ENCODE results near the gene PDGFD. TPM values are rescaled to one million over a fixed set of nuclear protein-coding genes. Genes with fewer than 3 reads are reported as not detected.

Gene PDGFD
- total RNA-seq, 4 donors from 2014 or later: 4.4 to 26.4 (median 13.1) TPM

- ATAC-seq: no peak
- WGBS, 2 donors (ENCODE audit: low coverage in 1 of 2): 65 to 87% methylated on average over 4 of the region's 4 CpGs
- H3K27ac ChIP-seq: no peak overlapping the region
- H3K9me3 ChIP-seq: no peaks in the 10 kb centered on the region
- peaks cover 0 to 2% (median 2%) of the 10 kb centered on the region in 3 donors for H3K4me1 ChIP-seq
- H3K4me3 ChIP-seq: no peak overlapping the region
- H3K27me3 ChIP-seq: no peaks in the 10 kb centered on the region
- TF ChIP-seq POLR2A (IDR thresholded peaks at IDR 0.05) (no peak), EP300 (IDR thresholded peaks at IDR 0.05) (no peak), POLR2AphosphoS5 (IDR thresholded peaks at IDR 0.05) (no peak)
- TF ChIP-seq, protein P1, sequence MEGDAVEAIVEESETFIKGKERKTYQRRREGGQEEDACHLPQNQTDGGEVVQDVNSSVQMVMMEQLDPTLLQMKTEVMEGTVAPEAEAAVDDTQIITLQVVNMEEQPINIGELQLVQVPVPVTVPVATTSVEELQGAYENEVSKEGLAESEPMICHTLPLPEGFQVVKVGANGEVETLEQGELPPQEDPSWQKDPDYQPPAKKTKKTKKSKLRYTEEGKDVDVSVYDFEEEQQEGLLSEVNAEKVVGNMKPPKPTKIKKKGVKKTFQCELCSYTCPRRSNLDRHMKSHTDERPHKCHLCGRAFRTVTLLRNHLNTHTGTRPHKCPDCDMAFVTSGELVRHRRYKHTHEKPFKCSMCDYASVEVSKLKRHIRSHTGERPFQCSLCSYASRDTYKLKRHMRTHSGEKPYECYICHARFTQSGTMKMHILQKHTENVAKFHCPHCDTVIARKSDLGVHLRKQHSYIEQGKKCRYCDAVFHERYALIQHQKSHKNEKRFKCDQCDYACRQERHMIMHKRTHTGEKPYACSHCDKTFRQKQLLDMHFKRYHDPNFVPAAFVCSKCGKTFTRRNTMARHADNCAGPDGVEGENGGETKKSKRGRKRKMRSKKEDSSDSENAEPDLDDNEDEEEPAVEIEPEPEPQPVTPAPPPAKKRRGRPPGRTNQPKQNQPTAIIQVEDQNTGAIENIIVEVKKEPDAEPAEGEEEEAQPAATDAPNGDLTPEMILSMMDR (IDR thresholded peaks at IDR 0.05): no peak
- H3K36me3 ChIP-seq: no peaks in the 10 kb centered on the region
Measured at GRCh38 chr11:104096900-104097299, 67.0 kb downstream of the PDGFD start.

GRCh38 chr11:104095791-104096190, 68.2 kb downstream of the PDGFD start:
- Histone ChIP-seq H3K36me3 (no peaks in the 10 kb centered on the region), H3K27me3 (no peaks in the 10 kb centered on the region), H3K4me1 (peaks cover 0 to 13% (median 4%) of the 10 kb centered on the region in 3 donors), H3K9me3 (no peaks in the 10 kb centered on the region), H3K4me3 (no peak overlapping the region), H3K27ac (no peak overlapping the region)
- TF ChIP-seq POLR2AphosphoS5 (IDR thresholded peaks at IDR 0.05): no peak
- no peak for TF ChIP-seq POLR2A (IDR thresholded peaks at IDR 0.05)
- TF ChIP-seq, protein P1 (IDR thresholded peaks at IDR 0.05): no peak
- TF ChIP-seq EP300 (IDR thresholded peaks at IDR 0.05): no peak
- ATAC-seq: no peak

GRCh38 chr11:104094576-104094975, 69.4 kb downstream of the PDGFD start:
- 68 to 73% methylated on average over 3 of the region's 3 CpGs for WGBS, 2 donors (ENCODE audit: low coverage in 1 of 2)

DNA sequence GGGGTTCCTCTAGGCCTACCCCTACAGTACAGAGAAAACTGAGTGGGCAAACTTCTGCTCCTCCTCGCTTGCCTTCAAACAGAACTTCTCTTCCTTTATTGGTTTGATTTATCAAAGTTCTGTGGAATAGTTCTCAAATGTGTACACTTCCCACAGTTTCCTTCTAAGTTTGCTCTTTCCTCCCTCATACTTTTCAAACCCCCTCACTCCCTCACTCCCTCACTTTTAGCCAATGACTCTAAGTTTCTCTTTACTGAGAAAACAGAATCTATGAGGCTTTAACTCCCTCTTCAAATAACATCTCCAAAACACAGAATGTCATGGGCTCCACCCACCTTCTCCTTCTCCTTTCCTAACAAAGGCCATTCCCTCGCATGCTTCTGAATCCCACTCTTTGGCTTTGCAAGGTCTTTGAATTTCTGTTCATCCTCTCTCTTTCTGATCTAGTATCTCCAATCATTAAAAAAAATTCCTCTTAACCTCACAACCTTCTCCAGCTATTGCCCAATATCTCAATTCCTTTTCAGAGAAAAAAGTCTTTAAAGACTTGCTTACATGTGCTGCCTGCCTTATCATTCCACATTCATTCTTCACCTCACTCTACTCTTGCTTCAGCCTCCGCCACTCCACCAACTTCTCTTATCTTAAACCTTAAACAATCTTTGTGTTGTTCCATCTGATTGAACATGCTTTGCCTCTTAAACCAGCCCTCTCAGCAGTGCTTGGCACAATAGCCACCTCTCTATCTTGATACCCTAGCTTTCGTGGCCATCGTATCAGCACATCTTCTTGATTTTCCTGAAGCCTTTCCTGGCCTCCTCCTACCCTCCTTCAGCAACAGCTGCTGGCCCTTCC, 70.3 kb downstream of the PDGFD start:
- ATAC-seq: no peak
- no peak for TF ChIP-seq POLR2A (IDR thresholded peaks at IDR 0.05)
- TF ChIP-seq POLR2AphosphoS5 (IDR thresholded peaks at IDR 0.05): no peak
- no peak for TF ChIP-seq EP300 (IDR thresholded peaks at IDR 0.05)
- TF ChIP-seq, protein P1 (IDR thresholded peaks at IDR 0.05): no peak
- no peak overlapping the region for H3K4me3 ChIP-seq
- no peak overlapping the region for H3K27ac ChIP-seq
- no peaks in the 10 kb centered on the region for H3K36me3 ChIP-seq
- 92 to 97% methylated on average over 5 of the region's 5 CpGs for WGBS, 2 donors (ENCODE audit: low coverage in 1 of 2)
- no peaks in the 10 kb centered on the region for H3K9me3 ChIP-seq
- peaks cover 0 to 15% (median 4%) of the 10 kb centered on the region in 3 donors for H3K4me1 ChIP-seq
- no peaks in the 10 kb centered on the region for H3K27me3 ChIP-seq

More at GRCh38 chr11:104094576-104094975, 69.4 kb downstream of the PDGFD start:
- Histone ChIP-seq H3K9me3 (no peaks in the 10 kb centered on the region), H3K27ac (no peak overlapping the region), H3K4me3 (no peak overlapping the region), H3K27me3 (no peaks in the 10 kb centered on the region), H3K36me3 (no peaks in the 10 kb centered on the region), H3K4me1 (peaks cover 0 to 15% (median 4%) of the 10 kb centered on the region in 3 donors)
- no peak for ATAC-seq
- TF ChIP-seq POLR2AphosphoS5 (IDR thresholded peaks at IDR 0.05) (no peak), POLR2A (IDR thresholded peaks at IDR 0.05) (no peak), EP300 (IDR thresholded peaks at IDR 0.05) (no peak)
- TF ChIP-seq, protein P1 (IDR thresholded peaks at IDR 0.05): no peak

GRCh38 chr11:104092744-104093143, 71.2 kb downstream of the PDGFD start:
- Histone ChIP-seq H3K4me3 (no peak overlapping the region), H3K27ac (no peak overlapping the region), H3K27me3 (no peaks in the 10 kb centered on the region), H3K36me3 (no peaks in the 10 kb centered on the region), H3K9me3 (no peaks in the 10 kb centered on the region), H3K4me1 (peaks cover 0 to 15% (median 4%) of the 10 kb centered on the region in 3 donors)
- 76 to 88% methylated on average over 2 of the region's 2 CpGs for WGBS, 2 donors (ENCODE audit: low coverage in 1 of 2)
- TF ChIP-seq POLR2A (IDR thresholded peaks at IDR 0.05) (no peak), EP300 (IDR thresholded peaks at IDR 0.05) (no peak), POLR2AphosphoS5 (IDR thresholded peaks at IDR 0.05) (no peak)
- TF ChIP-seq, protein P1 (IDR thresholded peaks at IDR 0.05): no peak
- ATAC-seq: no peak
